OCI-LY7 (cell line): ENCODE measurements around the gene CCDC30.

Experiments used
- EZH2phosphoT487 ChIP-seq: fragments of 200-600 bp; sonication (generic); IDR thresholded peaks from 2 replicates; pipeline ENCODE4 v1.6.1; 2018; ENCODE audit warnings: low read depth, borderline replicate concordance, mild to moderate bottlenecking, mixed run types, antibody characterized with exemption, low read length, moderate library complexity, mixed read lengths
- TF ChIP-seq, protein P1 (sequence below): fragments of 200-600 bp; sonication (generic); conservative IDR thresholded peaks from 2 replicates; pipeline ENCODE4 v1.5.1; 2014; ENCODE audit warnings: mild to moderate bottlenecking, antibody characterized with exemption, low read length, moderate library complexity, mixed read lengths

DNA sequence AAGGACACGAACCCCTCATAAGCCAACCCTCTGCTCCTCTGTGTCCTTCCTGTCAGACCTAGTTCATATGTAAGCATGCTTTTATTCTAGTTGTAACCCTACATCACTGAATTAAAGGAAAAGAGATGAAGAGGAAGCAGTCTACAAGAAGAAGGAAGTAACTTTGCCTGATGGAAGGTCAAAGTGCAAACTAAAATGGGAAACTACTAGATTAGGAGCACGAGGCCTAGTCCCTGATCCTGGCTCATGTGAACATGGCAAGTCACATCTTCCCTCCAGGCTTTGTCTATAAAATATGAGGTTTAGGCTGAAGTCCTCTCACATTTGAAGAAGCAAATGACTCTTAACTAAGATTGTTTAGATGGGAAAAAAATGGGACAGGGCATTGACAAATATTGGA lies 20.4 kb upstream of the CCDC30 start:
- TF ChIP-seq, protein P1, sequence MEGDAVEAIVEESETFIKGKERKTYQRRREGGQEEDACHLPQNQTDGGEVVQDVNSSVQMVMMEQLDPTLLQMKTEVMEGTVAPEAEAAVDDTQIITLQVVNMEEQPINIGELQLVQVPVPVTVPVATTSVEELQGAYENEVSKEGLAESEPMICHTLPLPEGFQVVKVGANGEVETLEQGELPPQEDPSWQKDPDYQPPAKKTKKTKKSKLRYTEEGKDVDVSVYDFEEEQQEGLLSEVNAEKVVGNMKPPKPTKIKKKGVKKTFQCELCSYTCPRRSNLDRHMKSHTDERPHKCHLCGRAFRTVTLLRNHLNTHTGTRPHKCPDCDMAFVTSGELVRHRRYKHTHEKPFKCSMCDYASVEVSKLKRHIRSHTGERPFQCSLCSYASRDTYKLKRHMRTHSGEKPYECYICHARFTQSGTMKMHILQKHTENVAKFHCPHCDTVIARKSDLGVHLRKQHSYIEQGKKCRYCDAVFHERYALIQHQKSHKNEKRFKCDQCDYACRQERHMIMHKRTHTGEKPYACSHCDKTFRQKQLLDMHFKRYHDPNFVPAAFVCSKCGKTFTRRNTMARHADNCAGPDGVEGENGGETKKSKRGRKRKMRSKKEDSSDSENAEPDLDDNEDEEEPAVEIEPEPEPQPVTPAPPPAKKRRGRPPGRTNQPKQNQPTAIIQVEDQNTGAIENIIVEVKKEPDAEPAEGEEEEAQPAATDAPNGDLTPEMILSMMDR: no peak
- no peak for TF ChIP-seq EZH2phosphoT487
